Stimulated activated CD4-positive, alpha-beta T cell treated with anti-CD3 and anti-CD28 coated beads, TNF-alpha, amount 100 ng/mL, for 1 hour (primary cell): ENCODE data around the gene KPNA1.
"Not testable (repeated sequence)": the region's sequence is repeated elsewhere in the genome, so short reads cannot be mapped to it uniquely, and the experiment has no call there.

Source experiments
- DNase-seq, 3 donors: peaks; one replicate each; pipeline ENCODE4 v3.0.0-alpha.2; 2020; ENCODE audit warnings: low read depth in 3 of 3, low spot score in 1 of 3

Gene KPNA1

DNA sequence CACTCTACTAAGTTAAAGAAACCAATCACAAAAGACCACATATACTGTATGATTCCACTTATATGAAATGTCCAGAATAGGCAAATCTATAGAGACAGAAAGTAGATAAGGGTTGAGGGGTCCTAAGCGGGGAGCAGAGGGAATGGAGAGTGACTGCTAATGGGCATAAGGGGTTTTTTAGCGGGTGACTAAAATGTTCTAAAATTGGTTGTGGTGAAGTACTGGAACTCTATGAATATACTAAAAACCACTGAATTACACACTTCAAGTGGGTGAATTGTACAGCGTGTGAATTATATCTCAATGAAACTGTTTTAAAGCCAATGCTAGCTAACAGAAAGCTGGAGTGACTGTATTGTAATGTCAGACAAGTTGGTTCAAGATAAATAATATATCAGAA lies 33.3 kb downstream of the KPNA1 start:
- DNase-seq: no peak

DNA sequence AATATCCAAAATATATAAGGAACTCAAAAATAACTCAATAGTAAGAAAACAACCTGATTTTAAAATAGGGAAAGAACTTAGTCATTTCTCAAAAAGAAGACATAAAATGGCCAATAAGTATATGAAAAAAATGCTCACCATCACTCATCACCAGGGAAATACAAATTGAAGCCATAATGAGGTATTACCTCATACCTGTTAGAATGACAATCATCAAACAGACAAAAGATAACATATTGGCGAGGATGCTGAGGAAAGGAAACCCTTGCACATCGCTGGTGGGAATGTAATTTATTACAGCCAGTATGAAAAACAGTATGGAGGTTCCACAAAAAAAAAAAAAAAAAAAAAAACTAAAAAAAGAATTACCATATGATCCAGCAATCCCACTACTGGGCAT lies 38.2 kb downstream of the KPNA1 start:
- no peak for DNase-seq

DNA sequence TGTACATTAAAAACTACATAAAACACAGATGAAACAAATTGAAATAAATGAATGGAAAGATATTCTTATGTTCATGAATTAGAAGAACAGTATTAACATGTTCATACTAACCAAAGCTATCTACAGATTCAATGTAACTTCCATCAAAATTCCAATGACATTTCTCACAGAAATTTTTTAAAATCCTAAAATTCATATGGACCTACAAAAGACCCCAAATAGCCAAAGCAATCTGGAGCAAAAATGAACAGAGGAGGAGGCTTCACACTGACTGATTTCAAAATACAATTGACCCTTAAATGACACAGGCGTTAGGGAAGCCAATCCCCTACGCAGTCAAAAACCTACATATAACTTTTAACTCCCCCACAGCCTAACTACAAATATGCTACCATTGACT lies 39.4 kb downstream of the KPNA1 start:
- no peak for DNase-seq

DNA sequence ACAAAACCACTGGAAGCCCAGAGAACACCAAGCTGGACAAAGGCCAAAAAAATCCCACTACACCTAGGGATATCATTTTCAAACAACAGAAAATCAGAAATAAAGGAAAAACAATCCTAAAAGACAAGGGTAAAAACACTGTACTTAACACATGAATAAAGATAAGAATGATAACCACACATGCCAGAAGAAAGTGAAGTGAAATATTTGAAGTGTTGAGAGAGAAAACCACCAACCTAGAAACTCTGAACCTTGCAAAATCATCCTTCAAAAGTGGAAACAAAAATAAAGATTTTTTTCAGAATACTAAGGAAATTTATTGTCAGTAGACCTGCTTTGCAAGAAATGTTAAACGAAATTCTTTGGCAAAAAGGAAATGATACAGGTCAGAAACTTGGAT lies 45.1 kb downstream of the KPNA1 start:
- DNase-seq: no peak

DNA sequence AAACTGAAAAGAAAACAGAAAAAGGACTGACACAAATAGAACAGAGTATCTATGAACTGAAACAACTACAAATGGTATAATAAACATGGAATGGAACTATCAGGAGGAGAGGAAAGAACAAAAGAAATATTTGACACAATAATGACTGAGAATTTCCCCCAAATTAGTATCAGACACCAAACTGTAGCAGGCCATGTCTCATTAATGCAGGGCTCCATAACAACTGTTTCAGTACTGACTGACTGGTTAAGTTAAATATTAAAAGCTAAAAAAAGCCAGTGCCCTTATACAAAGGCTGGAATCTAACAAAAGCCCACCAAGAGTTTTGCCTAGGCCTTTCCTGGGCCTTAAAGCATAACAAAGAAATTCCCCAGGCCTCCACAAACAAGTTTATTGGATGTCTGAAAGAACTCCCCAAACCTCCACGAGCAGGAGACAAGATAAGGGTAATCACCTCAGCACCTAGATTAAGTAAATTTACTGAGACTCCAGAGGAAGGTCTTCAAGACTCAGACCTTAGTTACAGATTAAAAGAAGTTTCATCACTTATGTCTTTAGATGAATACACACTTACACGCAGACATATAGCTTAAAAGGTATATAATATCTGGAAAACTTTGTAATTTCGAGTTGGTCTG lies 45.7 kb downstream of the KPNA1 start:
- DNase-seq: no peak

DNA sequence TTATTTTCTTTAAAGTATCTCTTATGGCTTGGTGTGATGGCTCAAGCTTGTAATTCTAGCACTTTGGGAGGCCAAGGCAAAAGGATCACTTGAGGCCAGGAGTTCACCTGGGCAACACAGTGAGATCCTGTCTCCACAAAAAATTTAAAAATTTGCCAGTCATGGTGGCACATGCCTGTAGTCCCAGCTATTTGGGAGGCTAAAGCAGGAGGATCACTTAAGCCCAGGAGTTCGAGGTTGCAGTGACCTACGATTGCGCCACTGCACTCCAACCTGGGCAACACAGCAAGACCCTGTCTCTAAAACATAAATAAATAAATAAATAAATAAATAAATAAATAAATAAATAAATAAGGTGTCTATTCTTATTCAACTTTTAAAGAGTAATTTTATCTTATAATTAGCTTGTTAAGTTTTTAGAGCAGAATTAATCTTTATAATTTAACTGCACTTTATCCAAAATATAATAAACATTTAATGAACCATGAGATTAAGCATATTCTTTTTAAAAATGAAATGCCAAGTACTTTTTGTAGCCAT lies 48.0 kb downstream of the KPNA1 start:
- no peak for DNase-seq

DNA sequence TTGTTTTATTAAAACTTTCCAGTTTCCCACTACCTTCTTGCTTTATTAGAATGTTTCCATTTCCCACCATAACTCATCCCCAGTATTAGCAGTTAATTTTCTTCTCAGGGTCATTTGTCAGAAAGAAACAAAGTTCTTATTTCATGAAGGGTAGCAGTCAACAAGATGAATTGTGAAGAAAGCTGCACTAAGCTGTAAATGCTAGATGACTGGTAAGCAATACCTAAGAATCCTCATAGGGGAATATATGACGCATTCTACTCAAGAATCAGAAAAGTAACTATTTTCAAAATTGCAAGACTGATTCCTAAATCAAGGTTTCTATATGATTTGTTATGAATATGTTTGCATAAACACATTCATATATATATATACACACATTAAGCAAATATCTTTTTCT lies 50.1 kb downstream of the KPNA1 start:
- DNase-seq: no peak

DNA sequence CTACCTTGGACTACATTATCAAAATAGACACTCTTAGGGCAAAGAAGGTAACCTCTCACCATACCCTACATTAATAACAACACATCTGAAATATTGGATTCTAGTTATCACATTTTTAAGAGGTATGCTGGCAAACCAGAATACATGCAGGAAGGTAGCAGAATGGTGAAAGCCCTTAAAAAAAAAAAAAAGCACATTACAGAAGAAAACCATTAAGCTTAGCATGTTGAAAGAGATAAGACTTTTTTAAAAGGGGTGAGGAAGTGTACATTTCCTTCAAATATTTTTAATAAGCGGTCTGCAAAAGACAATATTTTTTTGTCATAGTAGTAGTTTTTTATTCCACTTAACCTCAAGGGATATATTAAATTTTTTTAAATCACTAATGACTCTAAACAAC lies 52.3 kb downstream of the KPNA1 start:
- no peak for DNase-seq

DNA sequence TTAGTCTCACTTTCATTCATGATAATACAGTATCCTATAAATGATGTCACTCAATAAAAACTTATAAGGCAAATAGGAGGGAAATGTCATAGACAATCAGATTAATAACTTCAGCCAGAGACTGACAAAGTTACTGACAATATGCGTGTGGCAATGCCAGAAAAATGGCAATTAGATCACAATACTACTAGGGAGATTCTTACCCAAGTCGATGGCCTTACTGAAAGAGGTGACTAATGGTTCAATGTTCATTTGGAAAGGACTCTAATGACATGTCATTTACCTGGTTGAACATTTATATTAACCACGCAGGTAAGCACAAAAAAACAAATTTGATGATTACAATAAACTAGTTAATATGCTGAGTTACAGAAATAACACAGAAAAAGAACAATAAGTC lies 52.9 kb downstream of the KPNA1 start:
- DNase-seq: no peak

DNA sequence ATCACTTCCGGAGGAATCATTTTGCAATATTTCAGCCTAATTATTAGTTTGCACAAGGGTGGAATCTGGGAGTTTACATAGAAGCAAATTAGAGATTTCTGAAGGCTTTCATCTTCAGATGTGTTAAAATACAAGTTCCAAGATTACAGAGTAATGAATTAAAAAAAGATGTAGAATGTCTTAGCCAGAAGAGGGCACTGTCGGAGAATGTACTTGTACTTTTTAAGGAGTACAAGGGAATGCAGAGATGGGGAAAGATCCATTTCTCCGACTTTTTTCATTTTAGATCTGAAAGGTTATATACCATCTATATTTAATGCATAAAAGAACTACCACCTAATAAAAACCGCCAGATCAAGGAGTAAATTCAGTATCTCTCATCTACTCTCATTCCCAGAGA lies 55.7 kb downstream of the KPNA1 start:
- no peak for DNase-seq

DNA sequence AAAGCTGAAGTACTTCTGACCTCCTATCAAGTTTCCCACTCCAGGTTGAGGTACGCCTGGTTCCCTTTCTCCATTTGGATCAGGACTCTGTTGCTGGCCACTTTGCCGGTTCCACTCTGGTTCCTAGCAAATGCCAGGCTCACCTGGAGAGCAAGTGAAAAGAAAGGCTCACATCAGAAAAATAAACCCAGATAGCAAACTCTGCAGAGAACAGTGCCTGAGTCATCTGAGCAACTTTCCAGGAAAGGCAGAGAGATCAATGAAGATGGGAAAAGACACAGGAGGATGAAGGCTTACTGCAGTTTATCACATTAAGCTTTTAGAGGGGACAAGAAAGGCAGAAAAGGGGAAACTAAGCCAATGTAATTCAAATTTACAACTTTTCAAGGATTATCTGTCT lies 57.0 kb downstream of the KPNA1 start:
- no peak for DNase-seq

DNA sequence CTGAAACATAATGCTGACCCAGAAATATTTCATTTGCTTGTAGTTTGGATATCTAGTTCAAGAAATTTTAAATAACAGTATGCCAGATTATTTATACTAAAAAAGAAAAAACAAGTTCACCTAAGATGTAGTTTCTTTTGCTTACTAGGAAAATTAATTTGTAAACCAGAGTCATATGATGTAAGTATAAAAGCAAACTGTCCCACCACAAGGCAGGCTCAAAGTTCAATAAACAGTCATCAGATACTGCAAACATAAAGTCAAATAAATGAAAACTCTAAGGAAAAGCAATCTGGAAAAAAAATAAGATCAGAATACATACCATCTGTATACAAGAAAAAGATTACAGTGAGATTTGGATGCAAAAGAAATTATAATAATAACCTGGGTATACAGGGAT lies 58.7 kb downstream of the KPNA1 start:
- no peak for DNase-seq

DNA sequence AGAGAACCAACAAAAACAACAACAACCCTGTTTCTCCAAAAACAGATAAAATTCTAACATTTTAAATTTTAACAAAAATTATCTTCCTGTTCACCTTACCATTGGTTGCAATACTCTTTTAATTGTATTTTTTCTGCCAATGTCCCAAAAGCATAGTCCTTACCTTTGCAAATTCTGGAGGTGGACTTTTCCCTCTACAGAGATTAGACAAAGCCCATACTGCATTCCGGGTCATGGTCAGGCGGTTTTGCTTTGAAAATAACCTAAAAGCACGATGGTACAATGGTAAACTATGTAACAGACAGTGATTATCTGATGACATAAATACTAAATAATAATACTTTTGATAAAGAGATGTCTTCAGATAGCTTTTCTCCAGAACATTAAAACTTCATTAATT lies 63.4 kb downstream of the KPNA1 start:
- DNase-seq: no peak

DNA sequence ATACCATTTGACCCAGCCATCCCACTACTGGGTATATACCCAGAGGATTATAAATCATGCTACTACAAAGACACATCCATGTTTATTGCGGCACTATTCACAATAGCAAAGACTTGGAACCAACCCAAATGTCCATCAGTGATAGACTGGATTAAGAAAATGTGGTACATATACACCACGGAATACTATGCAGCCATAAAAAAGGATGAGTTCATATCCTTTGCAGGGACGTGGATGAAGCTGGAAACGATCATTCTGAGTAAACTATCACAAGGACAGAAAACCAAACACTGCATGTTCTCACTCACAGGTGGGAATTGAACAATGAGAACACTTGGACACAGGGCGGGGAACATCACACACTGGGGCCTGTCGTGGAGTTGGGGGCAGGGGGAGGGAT lies 66.5 kb downstream of the KPNA1 start:
- DNase-seq: not testable (repeated sequence)

DNA sequence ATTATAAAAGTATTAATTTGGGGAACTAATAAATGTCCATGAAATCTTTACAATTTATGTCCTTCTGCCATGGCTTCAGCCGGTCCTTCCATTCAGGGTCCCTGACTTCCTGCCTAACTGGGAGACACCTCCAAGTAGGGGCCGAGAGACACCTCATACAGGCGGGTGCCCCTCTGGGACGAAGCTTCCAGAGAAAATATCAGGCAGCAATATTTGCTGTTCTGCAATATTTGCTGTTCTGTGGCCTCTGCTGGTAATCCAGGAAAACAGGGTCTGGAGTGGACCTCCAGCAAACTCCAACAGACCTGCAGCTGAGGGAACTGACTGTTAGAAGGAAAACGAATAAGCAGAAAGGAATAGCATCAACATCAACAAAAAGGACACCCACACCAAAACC lies 70.2 kb downstream of the KPNA1 start:
- not testable (repeated sequence) for DNase-seq

DNA sequence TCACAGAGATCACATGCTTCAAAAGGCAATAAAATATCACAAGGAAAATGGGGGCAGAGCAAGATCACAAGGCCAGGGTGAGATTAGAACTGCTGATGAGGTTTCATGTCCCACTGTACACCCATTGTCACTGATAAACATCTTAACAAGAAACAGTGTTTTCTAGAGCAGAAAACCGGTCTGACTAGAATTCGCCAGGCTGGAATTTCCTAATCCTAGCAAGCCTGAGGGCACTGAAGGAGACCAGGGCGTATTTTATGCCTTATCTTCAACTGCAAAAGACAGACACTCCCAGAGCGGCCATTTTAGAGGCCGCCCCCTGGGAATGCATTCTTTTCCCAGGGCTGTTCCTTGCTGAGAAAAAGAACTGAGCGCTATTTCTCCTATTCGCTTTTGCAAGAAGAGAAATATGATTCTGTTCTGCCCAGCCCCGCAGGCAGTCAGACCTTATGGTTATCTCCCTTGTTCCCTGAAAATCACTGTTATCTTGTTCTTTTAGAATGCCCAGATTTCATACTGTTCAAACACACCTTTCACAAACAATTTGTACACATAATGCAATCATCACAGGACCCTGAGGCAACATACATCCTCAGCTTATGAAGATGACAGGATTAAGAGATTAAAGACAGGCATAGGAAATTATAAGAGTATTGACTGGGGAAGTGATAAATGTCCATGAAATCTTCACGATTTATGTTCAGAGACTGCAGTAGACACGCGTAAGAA lies 70.8 kb downstream of the KPNA1 start:
- not testable (repeated sequence) for DNase-seq

DNA sequence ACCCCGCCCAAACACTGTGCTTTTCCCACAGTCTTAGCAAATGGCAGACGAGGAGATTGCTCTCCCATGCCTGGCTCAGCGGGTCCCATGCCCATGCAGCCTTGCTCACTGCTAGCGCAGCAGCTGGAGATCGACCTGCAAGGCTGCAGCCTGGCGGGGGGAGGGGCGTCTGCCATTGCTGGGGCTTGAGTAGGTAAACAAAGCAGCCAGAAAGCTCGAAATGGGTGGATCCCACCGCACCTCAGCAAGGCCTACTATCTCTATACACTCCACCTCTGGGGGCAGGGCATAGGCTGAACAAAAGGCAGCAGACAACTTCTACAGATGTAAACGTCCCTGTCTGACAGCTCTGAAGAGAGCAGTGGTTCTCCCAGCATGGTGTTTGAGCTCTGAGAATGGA lies 71.6 kb downstream of the KPNA1 start:
- no peak for DNase-seq

DNA sequence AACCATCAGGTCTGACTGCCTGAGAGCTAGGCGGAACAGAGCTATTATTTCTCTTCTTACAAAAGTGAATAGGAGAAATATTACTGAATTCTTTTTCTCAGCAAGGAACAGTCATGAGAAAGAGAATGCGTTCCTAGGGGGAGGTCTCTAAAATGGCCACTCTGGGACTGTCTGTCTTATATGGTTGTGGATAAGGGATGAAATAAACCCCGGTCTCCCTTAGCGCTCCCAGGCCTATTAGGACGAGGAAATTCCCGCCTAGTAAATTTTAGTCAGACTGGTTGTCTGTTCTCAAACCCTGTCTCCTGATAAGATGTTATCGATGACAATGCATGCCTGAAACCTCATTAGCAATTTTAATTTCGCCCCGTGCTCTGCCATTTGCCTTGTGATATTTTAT lies 78.8 kb downstream of the KPNA1 start:
- DNase-seq: no peak

DNA sequence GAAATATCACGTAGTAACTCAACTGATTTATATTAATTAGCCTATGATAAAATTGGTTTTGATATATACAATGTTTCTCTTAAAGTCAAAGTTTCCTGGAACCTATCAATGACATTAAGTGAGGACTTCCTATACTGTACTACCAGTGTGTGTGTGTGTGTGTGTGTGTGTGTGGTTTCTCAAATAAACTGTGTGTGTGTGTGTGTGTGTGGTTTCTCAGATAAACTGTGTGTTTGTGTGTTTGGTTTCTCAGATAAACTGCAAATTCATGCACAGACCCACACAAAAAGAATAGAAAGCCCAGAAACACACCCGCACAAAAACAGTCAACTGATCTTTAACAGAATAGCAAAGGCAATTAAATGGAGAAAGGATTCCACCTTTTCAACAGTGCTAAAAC lies 84.4 kb downstream of the KPNA1 start:
- DNase-seq: no peak

DNA sequence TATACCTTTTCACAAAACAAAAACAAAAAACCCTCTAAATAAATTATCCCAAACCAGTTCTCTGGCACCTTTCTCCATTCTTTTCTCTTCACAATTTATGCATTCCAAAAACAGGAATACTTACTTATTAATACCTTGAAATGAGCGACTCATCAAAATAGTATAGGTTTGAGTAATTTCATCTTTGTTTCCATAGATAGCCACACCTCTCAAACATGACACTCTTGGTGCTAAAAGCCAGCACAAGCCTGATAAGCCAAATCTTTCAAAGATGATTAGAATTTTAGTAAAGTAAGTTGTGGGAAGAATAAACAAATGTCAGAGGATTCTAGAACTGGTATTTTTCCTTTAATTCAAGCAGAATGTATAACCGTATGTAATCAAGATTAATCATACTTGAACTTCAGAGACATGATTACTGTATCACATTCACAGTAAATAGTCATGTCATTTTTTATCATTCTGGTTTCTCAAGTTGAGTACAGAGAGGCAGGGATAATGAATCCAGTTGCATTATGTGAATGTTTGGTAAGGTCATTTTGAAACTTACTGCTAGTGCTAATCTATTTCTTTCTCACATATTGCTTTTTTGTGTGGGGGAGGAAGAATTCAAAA lies 86.8 kb downstream of the KPNA1 start:
- DNase-seq: no peak

DNA sequence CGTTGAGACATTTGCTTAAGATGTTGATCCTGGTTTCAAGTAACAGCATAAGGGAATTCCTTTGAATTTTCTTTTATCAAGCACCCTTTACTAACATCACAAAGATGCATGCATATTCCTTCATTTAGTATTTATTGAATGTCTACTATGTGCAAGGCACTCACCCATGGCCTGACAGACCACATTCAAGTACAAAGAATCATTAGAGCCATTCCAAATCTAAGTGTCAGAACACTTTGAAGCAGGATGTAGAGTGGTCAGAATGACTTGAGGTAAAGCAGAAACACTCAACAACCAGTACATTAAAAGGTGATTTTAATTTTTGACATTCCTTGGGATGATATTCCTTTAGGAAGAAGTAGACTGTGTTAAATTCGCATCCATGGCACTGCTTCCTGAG lies 92.9 kb downstream of the KPNA1 start:
- no peak for DNase-seq

DNA sequence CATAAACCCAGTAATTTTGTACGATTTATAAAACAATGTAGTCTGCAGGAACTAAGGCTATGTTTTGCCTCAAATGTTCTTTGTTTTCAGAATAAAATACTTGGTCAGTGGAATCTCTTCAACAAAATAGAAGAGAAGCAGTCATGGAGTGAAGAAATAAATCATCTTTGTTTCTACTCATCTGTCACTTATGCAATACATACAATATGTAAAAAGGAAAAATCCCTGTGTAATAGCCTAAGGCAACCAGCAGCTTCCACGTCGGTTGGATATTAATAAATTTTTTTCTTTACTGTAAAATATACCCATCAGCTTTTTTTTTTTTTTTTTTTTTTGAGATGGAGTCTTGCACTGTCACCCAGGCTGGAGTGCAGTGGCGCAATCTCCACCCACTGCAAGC lies 93.6 kb downstream of the KPNA1 start:
- DNase-seq: no peak

DNA sequence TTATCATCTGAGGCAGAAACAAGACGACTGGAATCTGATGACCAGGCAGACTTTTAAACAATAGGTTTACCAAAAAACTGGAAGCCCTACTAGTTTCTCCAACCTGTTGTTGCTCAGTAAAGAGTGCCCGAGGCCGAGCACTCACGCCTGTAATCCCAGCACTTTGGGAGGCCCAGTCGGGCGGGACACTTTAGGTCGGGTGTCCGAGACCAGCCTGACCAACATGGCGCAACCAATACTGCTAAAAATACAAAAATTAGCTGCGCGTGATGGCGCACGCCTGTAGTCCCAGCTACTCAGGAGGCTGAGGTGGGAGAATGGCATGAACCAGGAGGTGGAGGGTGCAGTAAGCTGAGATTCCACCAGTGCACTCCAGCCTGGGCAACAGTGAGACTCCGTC lies 97.8 kb downstream of the KPNA1 start:
- no peak for DNase-seq
